Glomerular visceral epithelial cell (primary cell): Measurements from ENCODE around the gene LYRM4.

Source experiments
- DNase-seq: peaks from one replicate; pipeline ENCODE4 v3.0.0-alpha.2; 2016; ENCODE audit errors: extremely low spot score

Gene LYRM4

DNA sequence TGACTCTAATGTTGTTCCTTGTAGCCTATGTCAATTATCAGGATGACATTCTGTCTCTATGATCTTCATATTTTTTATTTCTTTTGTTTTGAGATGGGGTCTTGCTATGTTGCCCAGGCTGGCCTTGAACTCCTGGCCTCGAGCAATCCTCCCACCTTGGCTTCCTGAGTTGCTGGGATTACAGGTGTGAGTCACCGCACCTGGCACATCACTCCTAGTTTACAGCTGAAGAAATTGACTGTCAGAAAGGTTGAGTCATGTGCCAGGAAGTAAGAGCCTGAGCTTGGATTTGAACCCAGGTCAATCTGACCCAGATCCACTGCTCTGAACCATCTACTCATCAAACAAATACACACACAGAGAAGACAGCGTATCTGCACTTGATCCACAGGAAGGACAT is 161.2 kb downstream of the LYRM4 start:
- no peak for DNase-seq

GRCh38 chr6:5098501-5099270 is 162.1 kb downstream of the LYRM4 start:
- DNase-seq, result no peak

- DNase-seq, result no peak
These were observed 164.3 kb downstream of the LYRM4 start for GRCh38 chr6:5096482-5096881.

DNA sequence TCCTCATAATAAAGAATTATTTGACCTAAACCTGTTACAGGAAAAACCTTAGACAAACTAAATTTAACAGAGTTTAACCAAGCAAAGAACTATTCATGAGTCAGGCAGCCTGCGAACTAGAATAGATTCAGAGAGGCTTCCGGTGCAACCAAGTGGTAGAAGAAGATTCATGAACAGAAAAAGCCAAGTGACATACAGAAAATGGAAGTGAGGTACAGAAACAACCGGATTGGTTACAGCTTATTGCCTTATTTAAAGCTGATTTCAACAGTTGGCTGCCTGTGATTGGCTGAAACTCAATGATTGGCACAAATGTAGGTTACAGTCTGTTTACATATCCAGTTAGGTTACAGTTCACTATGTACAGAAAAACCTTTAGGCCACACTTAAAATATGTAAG is 165.5 kb downstream of the LYRM4 start:
- DNase-seq, result peak; percentile 60

- peak; percentile 44 for DNase-seq
These were observed 166.4 kb downstream of the LYRM4 start for GRCh38 chr6:5094327-5094726.

- DNase-seq, result peak; percentile 15
These were observed 167.3 kb downstream of the LYRM4 start for GRCh38 chr6:5093231-5094015.

DNA sequence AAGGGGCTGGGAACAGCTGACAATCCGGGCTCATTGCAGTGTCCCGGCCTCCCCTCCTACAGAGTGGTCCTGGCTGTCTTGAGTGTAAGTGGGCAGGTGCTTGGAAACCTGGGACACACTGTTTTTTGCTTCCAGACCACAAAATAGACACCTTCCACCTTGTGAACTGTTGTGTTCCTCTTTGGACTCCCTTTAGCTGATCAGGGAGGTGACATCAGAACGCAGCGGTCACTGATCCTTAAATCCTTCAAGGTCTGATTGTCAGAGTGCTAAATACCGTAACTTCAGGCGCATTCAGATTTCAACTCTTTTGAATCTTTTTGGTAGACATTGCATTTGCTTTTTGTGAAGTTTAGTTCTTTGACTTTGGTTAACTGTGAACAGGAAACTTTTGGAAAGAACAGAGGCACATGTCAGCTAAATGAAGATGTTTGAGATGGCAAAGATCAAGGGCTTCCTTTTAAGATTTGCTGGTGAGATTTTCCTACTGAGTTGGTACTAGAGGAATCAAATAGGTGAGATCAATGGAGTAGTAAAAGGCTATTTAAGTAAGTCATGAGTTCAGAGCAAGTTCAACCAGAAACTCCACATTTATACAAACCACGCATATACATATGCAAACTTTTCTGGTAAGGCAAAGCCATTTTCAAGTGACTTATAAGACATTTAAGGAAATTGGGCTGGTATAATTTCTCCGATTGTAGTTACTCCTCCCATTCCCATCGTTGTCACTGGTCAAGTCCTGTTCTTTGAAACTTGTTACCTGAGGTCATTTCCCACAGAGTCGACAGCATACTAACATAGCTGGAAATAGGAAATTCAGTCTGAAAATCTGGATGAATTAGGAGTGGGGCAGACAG is 169.3 kb downstream of the LYRM4 start:
- no peak for DNase-seq

DNA sequence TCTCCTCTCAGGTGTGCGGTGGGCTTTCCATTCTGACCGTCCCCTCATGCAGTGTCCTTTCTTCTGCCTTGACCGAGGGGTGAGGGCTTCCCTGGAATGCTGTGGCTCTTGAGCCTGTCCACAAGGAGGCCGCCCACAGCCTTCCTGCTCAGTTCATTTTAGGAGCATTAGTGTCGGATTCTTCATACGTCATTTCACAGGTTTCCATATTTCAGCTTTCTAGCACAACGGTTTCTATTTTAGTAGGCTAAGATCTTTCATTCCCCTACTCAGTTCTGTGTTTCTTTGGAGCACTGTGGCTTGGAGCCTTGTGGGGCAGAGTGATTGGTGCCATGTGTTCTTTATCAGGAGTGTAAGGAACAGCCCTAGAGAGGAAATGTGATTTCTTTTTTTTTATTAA is 170.1 kb downstream of the LYRM4 start:
- no peak for DNase-seq

GRCh38 chr6:5089481-5090438 is 171.0 kb downstream of the LYRM4 start:
- DNase-seq, result no peak

GRCh38 chr6:5088780-5089179 is 172.0 kb downstream of the LYRM4 start:
- no peak for DNase-seq

GRCh38 chr6:5087389-5087788 is 173.4 kb downstream of the LYRM4 start:
- no peak for DNase-seq

DNA sequence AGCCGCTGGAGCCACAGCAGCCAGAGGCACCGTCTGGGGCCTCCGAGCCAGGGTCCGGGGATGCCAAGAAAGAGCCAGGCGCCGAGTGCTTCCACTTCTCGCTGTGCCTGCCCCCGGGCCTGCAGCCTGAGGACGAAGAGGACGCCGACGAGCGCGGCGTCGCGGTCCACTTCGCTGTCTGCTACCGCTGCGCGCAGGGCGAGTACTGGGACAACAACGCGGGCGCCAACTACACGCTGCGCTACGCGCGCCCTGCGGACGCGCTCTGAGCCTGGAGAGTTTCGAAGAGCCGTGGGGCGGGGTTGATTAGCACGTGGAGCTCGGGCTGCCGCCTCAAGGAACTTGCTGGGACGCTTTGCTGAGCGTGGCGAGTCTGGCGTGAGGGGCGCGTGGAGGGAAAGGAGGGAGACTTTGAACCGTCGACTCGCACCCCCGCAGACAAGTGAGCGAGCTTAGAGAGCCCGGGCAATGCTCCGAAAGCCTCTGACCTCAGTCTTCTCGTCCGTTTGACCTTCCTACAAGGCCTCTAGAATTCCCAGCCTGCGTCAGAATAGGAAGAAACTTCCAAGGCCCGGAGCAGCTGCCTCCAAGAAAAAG is 174.4 kb downstream of the LYRM4 start:
- DNase-seq, result no peak

DNA sequence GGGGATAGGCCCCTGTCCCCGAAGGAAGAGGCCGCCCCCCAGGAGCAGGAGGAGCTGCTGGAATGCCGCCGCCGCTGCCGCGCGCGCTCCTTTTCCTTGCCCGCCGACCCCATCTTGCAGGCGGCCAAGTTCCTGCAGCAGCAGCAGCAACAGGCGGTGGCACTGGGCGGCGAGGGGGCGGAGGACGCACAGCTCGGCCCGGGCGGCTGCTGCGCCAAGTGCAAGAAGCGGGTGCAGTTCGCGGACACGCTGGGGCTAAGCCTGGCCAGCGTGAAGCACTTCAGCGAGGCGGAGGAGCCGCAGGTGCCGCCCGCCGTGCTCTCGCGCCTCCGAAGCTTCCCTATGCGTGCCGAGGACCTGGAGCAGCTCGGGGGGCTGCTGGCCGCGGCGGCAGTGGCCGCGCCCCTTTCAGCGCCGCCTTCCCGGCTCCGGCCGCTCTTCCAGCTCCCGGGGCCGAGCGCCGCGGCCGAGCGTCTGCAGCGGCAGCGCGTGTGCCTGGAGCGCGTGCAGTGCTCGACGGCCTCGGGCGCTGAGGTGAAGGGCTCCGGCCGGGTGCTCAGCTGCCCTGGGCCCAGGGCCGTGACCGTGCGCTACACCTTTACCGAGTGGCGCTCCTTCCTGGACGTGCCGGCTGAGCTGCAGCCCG is 175.0 kb downstream of the LYRM4 start:
- peak; percentile 48 for DNase-seq

DNA sequence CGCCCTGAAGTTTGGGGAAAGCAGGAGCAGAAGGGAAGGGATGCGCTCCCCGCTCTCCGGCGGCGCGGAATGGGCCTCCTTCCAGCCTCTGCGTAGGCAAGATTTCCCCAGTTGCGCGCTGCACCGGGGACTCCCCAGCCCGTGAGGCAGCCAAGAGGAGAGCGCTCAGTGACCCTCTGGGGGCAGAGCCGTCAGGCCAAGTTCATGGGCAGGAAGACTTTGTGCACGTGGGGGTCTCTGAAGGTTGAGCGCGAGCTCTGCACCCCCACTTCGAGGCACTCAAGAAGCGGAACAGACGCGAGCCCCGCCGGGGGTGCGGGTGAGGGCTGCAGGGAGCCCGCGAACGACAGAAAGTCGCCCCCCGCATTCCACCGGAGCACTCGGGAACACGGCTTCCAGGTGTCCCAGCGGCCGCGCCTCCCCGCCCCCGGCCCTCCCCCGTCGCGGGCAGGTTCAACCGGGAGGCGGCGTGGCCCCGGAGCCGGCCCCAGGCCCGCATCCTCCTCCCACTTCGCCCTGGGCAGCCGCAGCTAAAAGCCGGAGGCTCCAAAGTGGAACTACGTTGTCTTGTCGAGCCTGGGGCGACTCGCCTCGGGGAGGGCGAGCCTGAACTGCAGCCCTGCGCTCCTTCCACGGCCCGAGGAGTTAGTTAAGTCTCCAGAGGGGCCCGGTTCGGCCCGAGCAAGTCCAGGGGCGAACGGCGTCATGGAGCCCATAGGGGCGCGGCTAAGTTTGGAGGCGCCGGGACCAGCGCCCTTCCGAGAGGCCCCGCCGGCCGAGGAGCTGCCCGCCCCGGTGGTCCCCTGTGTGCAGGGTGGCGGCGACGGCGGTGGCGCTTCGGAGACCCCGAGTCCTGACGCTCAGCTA is 175.7 kb downstream of the LYRM4 start, which contains the start of gene PPP1R3G:
Gene PPP1R3G, plus strand, starts transcription at position 561 of the 867 bp plus-strand sequence. Its CDS starts 145 bp downstream, at position 706.
- peak; percentile 57 for DNase-seq

DNA sequence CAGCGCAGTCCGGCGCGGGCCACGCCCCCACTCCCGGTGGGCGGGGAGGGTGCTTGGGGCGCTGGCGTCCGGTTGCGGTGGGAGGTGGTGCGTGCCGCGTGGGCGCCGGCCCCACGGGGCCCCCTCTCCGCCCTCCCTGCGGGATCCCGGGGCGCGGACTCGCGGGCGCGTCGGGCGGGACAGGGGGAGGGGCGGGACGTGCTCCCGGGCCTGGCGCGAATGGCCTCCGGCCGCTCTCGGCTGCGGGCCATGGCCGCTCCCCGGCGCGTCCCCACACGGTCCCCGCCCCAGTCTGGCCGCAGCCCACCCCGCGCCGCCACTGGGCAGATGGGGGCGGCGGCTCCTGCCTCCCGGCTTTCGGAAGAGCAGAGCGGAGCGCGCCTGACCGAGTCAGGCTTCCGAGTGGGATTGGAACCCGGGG is 176.4 kb downstream of the LYRM4 start:
- DNase-seq, result no peak

DNA sequence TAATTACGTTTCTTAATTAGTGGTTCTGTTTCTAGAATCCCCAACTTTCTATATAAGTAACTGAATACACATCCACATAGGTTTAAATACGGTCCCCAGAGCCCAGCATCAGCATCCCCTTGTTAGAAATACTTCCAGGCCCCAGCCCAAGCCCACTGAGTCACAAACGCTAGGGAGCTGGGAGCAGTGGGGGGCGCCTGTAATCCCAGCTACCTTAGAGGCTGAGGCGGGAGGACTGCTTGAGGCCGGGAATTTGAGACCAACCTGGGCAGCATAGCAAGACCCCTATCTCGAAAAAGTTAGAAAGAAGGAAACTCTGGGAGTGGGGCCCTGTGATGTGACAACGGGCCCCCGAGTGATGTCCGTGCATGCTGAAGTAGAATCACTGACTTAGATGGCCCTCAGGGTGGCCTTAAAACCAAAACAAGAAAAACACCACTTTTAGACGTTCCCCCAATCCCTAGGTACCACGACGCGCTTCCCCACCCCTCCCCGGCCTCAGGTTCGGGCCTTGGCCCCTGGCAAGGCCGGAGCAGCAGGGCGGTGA is 176.9 kb downstream of the LYRM4 start:
- DNase-seq, result no peak

- no peak for DNase-seq
These were observed 177.5 kb downstream of the LYRM4 start for GRCh38 chr6:5083307-5083583.

GRCh38 chr6:5082487-5083306 is 178.1 kb downstream of the LYRM4 start:
- DNase-seq, result peak; percentile 81
